PFSK-1 (cell line): ENCODE data around the gene BRK1. TPM values are rescaled to one million over a fixed set of nuclear protein-coding genes. Genes with fewer than 3 reads are reported as not detected.
A peak's percentile ranks its signal among the peaks of the same experiment; 100 is the strongest.

ENCODE experiments used
- FOXP2 ChIP-seq: optimal IDR thresholded peaks from 2 replicates; pipeline ENCODE3; 2011; ENCODE audit warnings: borderline replicate concordance, control low read depth, inconsistent platforms; ENCODE audit not compliant: insufficient read depth; ENCODE audit errors: extremely low read length, extremely low read depth
- POLR2AphosphoS5 ChIP-seq: IDR thresholded peaks from 2 replicates; pipeline ENCODE4 v1.6.1; 2012; ENCODE audit warnings: low read depth, mild to moderate bottlenecking, control low read depth, low read length, moderate library complexity
- SIN3A ChIP-seq: IDR thresholded peaks from 2 replicates; pipeline ENCODE4 v1.6.1; 2012; ENCODE audit warnings: mild to moderate bottlenecking, low read length, moderate library complexity, borderline replicate concordance; ENCODE audit not compliant: insufficient read depth
- TAF1 ChIP-seq: IDR thresholded peaks from 2 replicates; pipeline ENCODE4 v1.6.1; 2012; ENCODE audit warnings: low read length, control low read depth, borderline replicate concordance; ENCODE audit not compliant: insufficient read depth
- polyA plus RNA-seq: library from polyadenylated mRNA; unstranded; fragments of >200 nt; gene quantifications from one replicate; pipeline ENCODE4 v1.2.1, GENCODE V29; 2012; ENCODE audit warnings: low read depth, missing spikeins; ENCODE audit not compliant: insufficient read length
- TF ChIP-seq, protein P1 (sequence below), 2 experiments: IDR thresholded peaks; 2 replicates each; pipeline versions ENCODE4 v1.6.1 to v1.8.0; 2011 to 2012; ENCODE audit warnings: low read depth in 2 of 2, low read length in 2 of 2, control low read depth in 1 of 2, inconsistent platforms in 1 of 2, mild to moderate bottlenecking in 1 of 2, moderate library complexity in 1 of 2; ENCODE audit not compliant: insufficient read depth in 1 of 2

BRK1 gene
- polyA plus RNA-seq = 77.2 TPM

DNA sequence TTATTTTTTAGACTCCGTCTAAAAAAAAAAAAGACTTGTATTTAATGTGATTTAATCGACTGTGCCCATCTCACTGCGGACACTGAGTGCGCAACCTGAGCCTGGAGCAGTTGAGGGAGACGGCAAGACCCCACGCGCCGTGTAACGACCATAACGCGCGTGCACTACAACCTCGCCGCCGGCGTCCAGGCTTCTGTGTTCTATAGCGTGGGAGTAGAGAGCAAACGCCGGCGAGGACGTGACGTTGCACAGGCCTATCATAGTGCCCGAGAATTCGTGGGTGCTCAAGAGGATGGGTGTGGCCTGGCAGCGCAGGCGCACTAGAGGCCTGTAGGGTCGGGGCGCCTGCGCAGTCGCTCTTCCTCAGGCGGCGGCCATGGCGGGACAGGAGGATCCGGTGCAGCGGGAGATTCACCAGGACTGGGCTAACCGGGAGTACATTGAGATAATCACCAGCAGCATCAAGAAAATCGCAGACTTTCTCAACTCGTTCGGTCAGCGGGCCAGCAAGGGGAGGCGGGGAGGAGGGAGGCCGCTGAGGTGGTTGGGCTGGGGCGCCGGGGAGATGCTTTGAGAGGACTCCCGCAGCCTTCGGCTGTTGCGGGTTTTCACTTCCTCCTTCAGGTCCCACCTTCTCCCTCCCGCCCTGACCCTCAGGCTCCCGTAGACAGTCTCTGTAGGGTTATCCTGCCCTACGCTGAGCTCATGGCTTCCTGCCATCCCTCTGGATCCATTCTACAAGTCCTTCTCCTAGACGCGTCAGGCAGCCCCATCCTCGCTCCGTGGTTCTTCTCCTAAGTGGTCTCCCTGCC, at the start of gene BRK1:
Gene BRK1, plus strand, starts transcription at position 350 of the 812 bp plus-strand sequence. Its CDS starts 27 bp downstream, at position 377.
- TF ChIP-seq FOXP2 = no peak
- TF ChIP-seq, protein P1, sequence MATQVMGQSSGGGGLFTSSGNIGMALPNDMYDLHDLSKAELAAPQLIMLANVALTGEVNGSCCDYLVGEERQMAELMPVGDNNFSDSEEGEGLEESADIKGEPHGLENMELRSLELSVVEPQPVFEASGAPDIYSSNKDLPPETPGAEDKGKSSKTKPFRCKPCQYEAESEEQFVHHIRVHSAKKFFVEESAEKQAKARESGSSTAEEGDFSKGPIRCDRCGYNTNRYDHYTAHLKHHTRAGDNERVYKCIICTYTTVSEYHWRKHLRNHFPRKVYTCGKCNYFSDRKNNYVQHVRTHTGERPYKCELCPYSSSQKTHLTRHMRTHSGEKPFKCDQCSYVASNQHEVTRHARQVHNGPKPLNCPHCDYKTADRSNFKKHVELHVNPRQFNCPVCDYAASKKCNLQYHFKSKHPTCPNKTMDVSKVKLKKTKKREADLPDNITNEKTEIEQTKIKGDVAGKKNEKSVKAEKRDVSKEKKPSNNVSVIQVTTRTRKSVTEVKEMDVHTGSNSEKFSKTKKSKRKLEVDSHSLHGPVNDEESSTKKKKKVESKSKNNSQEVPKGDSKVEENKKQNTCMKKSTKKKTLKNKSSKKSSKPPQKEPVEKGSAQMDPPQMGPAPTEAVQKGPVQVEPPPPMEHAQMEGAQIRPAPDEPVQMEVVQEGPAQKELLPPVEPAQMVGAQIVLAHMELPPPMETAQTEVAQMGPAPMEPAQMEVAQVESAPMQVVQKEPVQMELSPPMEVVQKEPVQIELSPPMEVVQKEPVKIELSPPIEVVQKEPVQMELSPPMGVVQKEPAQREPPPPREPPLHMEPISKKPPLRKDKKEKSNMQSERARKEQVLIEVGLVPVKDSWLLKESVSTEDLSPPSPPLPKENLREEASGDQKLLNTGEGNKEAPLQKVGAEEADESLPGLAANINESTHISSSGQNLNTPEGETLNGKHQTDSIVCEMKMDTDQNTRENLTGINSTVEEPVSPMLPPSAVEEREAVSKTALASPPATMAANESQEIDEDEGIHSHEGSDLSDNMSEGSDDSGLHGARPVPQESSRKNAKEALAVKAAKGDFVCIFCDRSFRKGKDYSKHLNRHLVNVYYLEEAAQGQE (IDR thresholded peaks at IDR 0.05; ENCODE audit: insufficient read depth in 1 of 2, low read depth in 2 of 2, low read length in 2 of 2) = 0 out of 4 replicates have a peak, but pooled peaks of 1 of the 2 experiments have one; percentile 27
- peak; percentile 96 for TF ChIP-seq POLR2AphosphoS5
- peak; percentile 88 for TF ChIP-seq TAF1
- TF ChIP-seq SIN3A = no peak

DNA sequence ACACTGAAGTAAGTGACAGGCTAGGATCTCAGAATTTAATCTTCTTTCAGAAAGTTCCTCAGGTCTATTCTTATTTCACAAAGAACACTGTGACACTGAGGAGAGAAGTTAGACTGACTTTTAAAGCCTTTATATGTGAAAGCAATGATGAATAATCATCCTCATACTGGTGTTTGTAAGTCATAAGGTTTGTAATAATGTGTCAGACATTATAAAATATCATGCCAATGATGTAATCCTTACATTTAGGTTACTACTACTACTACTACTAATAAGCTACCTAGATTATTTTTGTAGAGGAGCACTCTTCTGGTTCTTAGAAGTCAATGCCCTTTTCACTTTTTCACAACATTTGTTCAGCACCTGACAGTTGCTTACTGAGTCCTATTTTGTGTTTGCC, 40.8 kb upstream of the BRK1 start:
- TF ChIP-seq SIN3A (no peak), TAF1 (no peak), POLR2AphosphoS5 (no peak), FOXP2 (no peak)
- TF ChIP-seq, protein P1 (IDR thresholded peaks at IDR 0.05; ENCODE audit: insufficient read depth in 1 of 2, low read depth in 2 of 2, low read length in 2 of 2) = no peak

DNA sequence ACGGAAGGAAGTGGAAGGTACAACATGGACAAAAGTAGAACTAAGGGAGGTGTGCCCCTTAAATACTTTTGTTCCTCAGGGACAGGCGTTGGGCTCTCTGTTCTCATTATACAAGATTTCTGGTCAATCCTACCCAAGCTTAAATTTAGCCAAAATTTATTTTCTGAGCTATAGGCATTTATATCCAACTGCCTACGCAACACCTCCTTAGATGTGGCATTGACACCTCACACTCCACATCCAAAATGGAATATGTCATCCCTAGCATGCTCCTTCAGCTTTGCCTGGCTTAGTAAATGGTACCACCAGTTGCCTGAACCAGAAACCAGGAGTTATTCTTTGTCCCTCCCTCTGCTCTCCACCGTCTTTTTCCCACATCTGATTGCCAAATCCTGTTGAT, 33.6 kb upstream of the BRK1 start:
- TF ChIP-seq POLR2AphosphoS5 (no peak), SIN3A (no peak)

DNA sequence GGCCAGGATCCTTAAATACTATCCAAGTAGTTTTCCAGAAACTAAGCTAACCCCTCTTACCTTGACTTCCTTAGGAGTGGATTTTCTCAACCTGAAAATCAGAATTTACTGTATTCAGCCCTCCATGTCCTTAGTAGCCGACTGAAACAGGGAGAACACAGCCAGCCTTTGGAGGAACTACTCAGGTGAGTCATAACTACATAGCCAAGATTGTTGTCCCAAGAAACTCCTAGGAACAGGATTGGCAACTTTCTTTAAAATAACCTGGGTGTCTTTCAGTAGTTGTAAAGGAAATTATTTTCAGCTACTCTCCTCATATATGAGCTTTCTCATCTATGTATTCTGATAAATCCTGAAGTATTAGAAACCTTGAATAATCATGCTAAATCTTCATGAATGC, 29.7 kb upstream of the BRK1 start:
- TF ChIP-seq SIN3A (no peak), TAF1 (no peak), POLR2AphosphoS5 (no peak), FOXP2 (no peak)
- TF ChIP-seq, protein P1 (IDR thresholded peaks at IDR 0.05; ENCODE audit: insufficient read depth in 1 of 2, low read depth in 2 of 2, low read length in 2 of 2) = no peak

DNA sequence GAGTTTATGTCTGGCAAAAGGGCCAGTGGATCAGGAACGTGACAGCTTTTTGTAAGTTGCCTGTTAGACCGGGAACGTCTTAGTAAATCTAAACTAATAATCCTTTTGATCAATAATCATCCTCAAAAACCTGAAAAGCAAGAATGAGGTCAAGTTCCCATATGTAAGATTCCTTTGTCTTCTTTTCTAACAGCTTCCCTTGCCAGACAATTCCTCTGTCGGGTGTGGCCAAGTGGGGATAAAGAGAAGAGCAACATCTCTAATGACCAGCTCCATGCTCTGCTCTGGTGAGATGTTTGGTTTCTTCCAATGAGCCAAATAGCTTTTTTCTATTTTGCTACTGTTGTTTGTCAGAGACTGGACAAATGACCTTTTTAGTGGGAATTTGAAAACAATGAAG, 27.2 kb upstream of the BRK1 start:
- TF ChIP-seq SIN3A (no peak), POLR2AphosphoS5 (no peak), TAF1 (no peak), FOXP2 (no peak)
- TF ChIP-seq, protein P1 (IDR thresholded peaks at IDR 0.05; ENCODE audit: insufficient read depth in 1 of 2, low read depth in 2 of 2, low read length in 2 of 2) = no peak
